ENCODE results near the gene SLC16A9. TPM values are rescaled to one million over a fixed set of nuclear protein-coding genes. Genes with fewer than 3 reads are reported as not detected.

Gene SLC16A9
- total and polyA plus RNA-seq, 4 experiments from 2014 or later = not detected

DNA sequence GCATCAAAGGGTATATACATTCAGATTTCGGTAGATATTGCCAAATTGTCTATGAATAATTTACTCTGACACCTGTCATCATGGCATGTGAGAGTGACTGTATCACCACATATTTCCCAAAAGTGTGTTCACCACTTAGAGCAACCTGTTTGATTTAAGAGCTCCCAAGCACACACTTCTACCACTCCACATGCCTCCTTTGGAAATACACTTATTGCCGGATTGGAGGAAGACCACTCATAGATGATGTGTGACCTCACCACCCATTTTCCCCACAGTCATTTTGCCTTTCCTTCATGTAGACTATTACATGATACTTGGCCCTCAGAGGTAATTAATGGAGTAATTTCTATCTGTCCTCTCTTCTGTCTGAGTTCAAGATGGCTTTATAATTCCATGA is 75.5 kb downstream of the SLC16A9 start:
- H3K27ac Mint-ChIP-seq = no peak overlapping the region
- CTCF ChIA-PET (ENCODE audit: partially characterized antibody) = interaction anchor here (1.1 to 3.0 kb wide), 4 partner anchors 9 to 24 kb away, joined by 3 to 18 read pairs (median 6); no protein-coding TSS in a partner anchor
- H3K4me3 Mint-ChIP-seq = no peak overlapping the region
- POLR2A ChIA-PET (ENCODE audit: partially characterized antibody) = no interaction called here
- H3K36me3 ChIP-seq (ENCODE audit: insufficient read depth, low read length) = no peaks in the 10 kb centered on the region
- no peaks in the 10 kb centered on the region for H3K9me3 ChIP-seq (ENCODE audit: control insufficient read depth in 1 of 2, low read length in 2 of 2)
- H3K4me1 Mint-ChIP-seq = no peaks in the 10 kb centered on the region
- no peak overlapping the region for H3K27ac ChIP-seq (ENCODE audit: low read depth, low read length)
- peaks cover 10 to 17% of the 10 kb centered on the region in 2 donors for H3K27me3 Mint-ChIP-seq
- H3K4me3 ChIP-seq (ENCODE audit: low read length in 2 of 2) = no peak overlapping the region
- no peaks in the 10 kb centered on the region for H3K36me3 Mint-ChIP-seq
- H3K9me3 Mint-ChIP-seq = peaks cover 0 to 2% (median 0%) of the 10 kb centered on the region in 8 donors
- H3K4me1 ChIP-seq (ENCODE audit: insufficient read depth, low read length) = no peaks in the 10 kb centered on the region
- DNase-seq = no peak
- intact Hi-C loops (cut with micrococcal nuclease) = no loop called here
- H3K27me3 ChIP-seq (ENCODE audit: insufficient read depth, low read length) = no peaks in the 10 kb centered on the region

- Histone ChIP-seq H3K27ac (ENCODE audit: low read depth, low read length) (no peak overlapping the region), H3K36me3 (ENCODE audit: insufficient read depth, low read length) (no peaks in the 10 kb centered on the region), H3K27me3 (ENCODE audit: insufficient read depth, low read length) (no peaks in the 10 kb centered on the region), H3K4me3 (ENCODE audit: low read length in 2 of 2) (no peak overlapping the region), H3K9me3 (ENCODE audit: control insufficient read depth in 1 of 2, low read length in 2 of 2) (no peaks in the 10 kb centered on the region), H3K4me1 (ENCODE audit: insufficient read depth, low read length) (no peaks in the 10 kb centered on the region)
- DNase-seq = no peak
- intact Hi-C loops (cut with micrococcal nuclease) = no loop called here
- Mint-ChIP-seq H3K36me3 (no peaks in the 10 kb centered on the region), H3K27me3 (peaks cover 10 to 16% of the 10 kb centered on the region in 2 donors), H3K9me3 (peaks cover 0 to 2% (median 0%) of the 10 kb centered on the region in 8 donors), H3K27ac (no peak overlapping the region), H3K4me3 (no peak overlapping the region), H3K4me1 (no peaks in the 10 kb centered on the region)
- ChIA-PET CTCF (ENCODE audit: partially characterized antibody) (interaction anchor here (1.6 to 3.0 kb wide), 3 partner anchors 8 to 14 kb away, joined by 4 to 18 read pairs (median 7); no protein-coding TSS in a partner anchor), POLR2A (ENCODE audit: partially characterized antibody) (no interaction called here)
Observed at GRCh38 chr10:59633063-59633462, 76.6 kb downstream of the SLC16A9 start.

DNA sequence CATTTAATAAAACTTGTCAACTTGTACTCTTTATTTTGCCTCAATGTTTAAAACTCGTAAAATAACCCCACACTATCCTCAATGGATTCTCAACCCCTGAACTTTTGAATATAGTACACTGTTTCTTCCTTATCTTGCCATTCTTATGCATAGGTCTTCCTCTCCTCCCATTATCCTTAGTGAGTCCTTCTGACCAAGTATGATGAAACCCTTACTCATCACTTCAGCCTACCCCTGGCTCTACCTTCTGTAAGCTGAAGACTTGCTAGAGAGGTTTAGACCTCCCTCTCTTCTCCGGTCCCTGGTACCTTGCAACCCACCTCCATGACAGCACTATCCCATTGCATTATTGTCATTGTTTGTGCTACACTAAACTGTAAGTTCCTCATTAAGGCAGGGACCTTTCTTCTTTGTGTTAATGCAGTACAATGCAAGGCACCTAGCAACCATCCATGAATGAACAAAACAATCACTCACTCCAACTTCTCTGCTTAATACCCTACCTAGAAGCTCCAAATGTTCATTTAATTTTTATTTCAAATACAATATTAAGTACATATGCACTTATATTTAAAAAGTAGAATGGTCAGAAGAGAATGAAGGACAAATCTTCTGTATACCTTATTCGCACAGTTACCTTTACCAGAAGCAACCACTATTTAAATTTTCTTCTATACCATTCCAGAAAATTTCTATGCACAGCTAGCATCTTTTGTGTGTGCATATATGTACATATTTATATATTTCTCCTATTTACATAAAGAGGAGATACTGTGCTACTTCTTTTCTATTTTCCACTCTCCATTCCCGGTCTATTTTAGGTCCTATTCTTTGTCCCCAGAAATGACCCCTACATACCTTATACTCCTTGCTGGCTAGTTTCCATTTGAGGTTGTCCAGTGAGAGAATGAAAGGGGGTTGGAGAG is 77.5 kb downstream of the SLC16A9 start:
- Mint-ChIP-seq H3K4me1 (no peaks in the 10 kb centered on the region), H3K9me3 (no peaks in the 10 kb centered on the region), H3K36me3 (no peaks in the 10 kb centered on the region), H3K27ac (no peak overlapping the region), H3K4me3 (no peak overlapping the region), H3K27me3 (peaks cover 10 to 16% of the 10 kb centered on the region in 2 donors)
- H3K27me3 ChIP-seq (ENCODE audit: insufficient read depth, low read length) = no peaks in the 10 kb centered on the region
- H3K4me3 ChIP-seq (ENCODE audit: low read length in 2 of 2) = no peak overlapping the region
- intact Hi-C loops (cut with micrococcal nuclease) = no loop called here
- no peaks in the 10 kb centered on the region for H3K36me3 ChIP-seq (ENCODE audit: insufficient read depth, low read length)
- H3K4me1 ChIP-seq (ENCODE audit: insufficient read depth, low read length) = no peaks in the 10 kb centered on the region
- ChIA-PET POLR2A (ENCODE audit: partially characterized antibody) (no interaction called here), CTCF (ENCODE audit: partially characterized antibody) (interaction anchor here (1.6 to 3.0 kb wide), 2 partner anchors 7 to 9 kb away, joined by 4 to 18 read pairs; no protein-coding TSS in a partner anchor)
- H3K27ac ChIP-seq (ENCODE audit: low read depth, low read length) = no peak overlapping the region
- DNase-seq = no peak
- H3K9me3 ChIP-seq (ENCODE audit: control insufficient read depth in 1 of 2, low read length in 2 of 2) = no peaks in the 10 kb centered on the region

- H3K4me1 Mint-ChIP-seq = peaks cover 0 to under 1% (median 0%) of the 10 kb centered on the region in 4 donors
- Histone ChIP-seq H3K27me3 (ENCODE audit: insufficient read depth, low read length) (no peaks in the 10 kb centered on the region), H3K36me3 (ENCODE audit: insufficient read depth, low read length) (no peaks in the 10 kb centered on the region), H3K9me3 (ENCODE audit: control insufficient read depth in 1 of 2, low read length in 2 of 2) (no peaks in the 10 kb centered on the region), H3K27ac (ENCODE audit: low read depth, low read length) (no peak overlapping the region), H3K4me3 (ENCODE audit: low read length in 2 of 2) (no peak overlapping the region), H3K4me1 (ENCODE audit: insufficient read depth, low read length) (no peaks in the 10 kb centered on the region)
- H3K27me3 Mint-ChIP-seq = peaks cover 11 to 14% of the 10 kb centered on the region in 2 donors
- peak overlapping the region in 1 of 7 donors; percentile 23 for H3K27ac Mint-ChIP-seq
- DNase-seq = no peak
- intact Hi-C loops (cut with micrococcal nuclease) = no loop called here
- H3K9me3 Mint-ChIP-seq = no peaks in the 10 kb centered on the region
- H3K4me3 Mint-ChIP-seq = no peak overlapping the region
- ChIA-PET POLR2A (ENCODE audit: partially characterized antibody) (no interaction called here), CTCF (ENCODE audit: partially characterized antibody) (interaction anchor here (1.6 kb wide), 1 partner anchor 8 kb away, joined by 4 read pairs; no protein-coding TSS in a partner anchor)
- no peaks in the 10 kb centered on the region for H3K36me3 Mint-ChIP-seq
Observed at GRCh38 chr10:59631237-59631636, 78.4 kb downstream of the SLC16A9 start.

DNA sequence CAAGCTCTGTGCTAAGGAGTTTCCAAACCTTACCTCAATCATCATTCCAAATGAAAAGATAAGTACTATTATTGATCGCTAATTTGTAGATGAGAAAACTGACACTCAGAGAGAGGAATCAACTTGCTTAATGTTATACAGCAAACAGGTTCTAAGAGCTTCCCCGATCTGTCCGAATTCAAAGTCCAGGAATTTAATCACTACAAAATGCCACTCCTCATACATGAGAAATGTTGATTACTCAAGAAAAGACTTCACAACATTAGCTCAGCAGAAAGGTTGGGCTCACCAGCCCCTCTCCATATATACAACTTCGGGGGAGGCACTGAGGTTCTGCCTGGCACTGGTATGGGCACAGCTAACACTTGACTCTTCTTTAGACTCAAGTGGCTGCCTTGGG is 80.7 kb downstream of the SLC16A9 start:
- Histone ChIP-seq H3K4me3 (ENCODE audit: low read length in 2 of 2) (no peak overlapping the region), H3K36me3 (ENCODE audit: insufficient read depth, low read length) (no peaks in the 10 kb centered on the region), H3K27ac (ENCODE audit: low read depth, low read length) (no peak overlapping the region), H3K9me3 (ENCODE audit: control insufficient read depth in 1 of 2, low read length in 2 of 2) (no peaks in the 10 kb centered on the region), H3K27me3 (ENCODE audit: insufficient read depth, low read length) (no peaks in the 10 kb centered on the region), H3K4me1 (ENCODE audit: insufficient read depth, low read length) (no peaks in the 10 kb centered on the region)
- intact Hi-C loops (cut with micrococcal nuclease) = loop anchor here (5.0 to 10.0 kb wide), 3 partner anchors 183 to 576 kb away; no protein-coding TSS in a partner anchor
- CTCF ChIA-PET (ENCODE audit: partially characterized antibody) = interaction anchor here (1.0 to 2.0 kb wide), 4 partner anchors 15 to 202 kb away, joined by 3 to 5 read pairs (median 4); no protein-coding TSS in a partner anchor
- Mint-ChIP-seq H3K36me3 (no peaks in the 10 kb centered on the region), H3K27ac (no peak overlapping the region), H3K27me3 (peaks cover 8 to 10% of the 10 kb centered on the region in 2 donors), H3K4me1 (peaks cover 0 to 4% (median 2%) of the 10 kb centered on the region in 4 donors), H3K4me3 (no peak overlapping the region), H3K9me3 (no peaks in the 10 kb centered on the region)
- DNase-seq = no peak
- POLR2A ChIA-PET (ENCODE audit: partially characterized antibody) = interaction anchor here (0.6 kb wide), 1 partner anchor 767 kb away, joined by 3 read pairs; no protein-coding TSS in a partner anchor

- no peak overlapping the region for H3K27ac Mint-ChIP-seq
- POLR2A ChIA-PET (ENCODE audit: partially characterized antibody) = interaction anchor here (0.6 kb wide), 1 partner anchor 768 kb away, joined by 3 read pairs; no protein-coding TSS in a partner anchor
- no peak for DNase-seq
Observed at GRCh38 chr10:59628456-59628855, 81.2 kb downstream of the SLC16A9 start.

More at GRCh38 chr10:59628456-59628855, 81.2 kb downstream of the SLC16A9 start:
- H3K36me3 Mint-ChIP-seq = no peaks in the 10 kb centered on the region
- H3K27me3 Mint-ChIP-seq = peaks cover 8 to 9% of the 10 kb centered on the region in 2 donors
- Histone ChIP-seq H3K36me3 (ENCODE audit: insufficient read depth, low read length) (no peaks in the 10 kb centered on the region), H3K4me3 (ENCODE audit: low read length in 2 of 2) (no peak overlapping the region), H3K27ac (ENCODE audit: low read depth, low read length) (no peak overlapping the region), H3K27me3 (ENCODE audit: insufficient read depth, low read length) (no peaks in the 10 kb centered on the region), H3K4me1 (ENCODE audit: insufficient read depth, low read length) (no peaks in the 10 kb centered on the region), H3K9me3 (ENCODE audit: control insufficient read depth in 1 of 2, low read length in 2 of 2) (no peaks in the 10 kb centered on the region)
- intact Hi-C loops (cut with micrococcal nuclease) = loop anchor here (5.0 to 10.0 kb wide), 3 partner anchors 184 to 576 kb away; no protein-coding TSS in a partner anchor
- H3K4me3 Mint-ChIP-seq = no peak overlapping the region
- H3K9me3 Mint-ChIP-seq = no peaks in the 10 kb centered on the region
- peaks cover 0 to 4% (median 2%) of the 10 kb centered on the region in 4 donors for H3K4me1 Mint-ChIP-seq
- CTCF ChIA-PET (ENCODE audit: partially characterized antibody) = interaction anchor here (1.0 to 2.0 kb wide), 3 partner anchors 15 to 202 kb away, joined by 3 to 5 read pairs (median 3); no protein-coding TSS in a partner anchor
